Hepatocyte (in vitro differentiated cells): ENCODE data around the gene FAM20A. TPM values are rescaled to one million over a fixed set of nuclear protein-coding genes. Genes with fewer than 3 reads are reported as not detected.

ENCODE experiments used
- DNase-seq: peaks from one replicate; pipeline ENCODE4 v3.0.0-alpha.2; 2016; ENCODE audit warnings: low spot score
- H2AFZ ChIP-seq: fragments of 200-600 bp; sonication (generic); 2 replicates; pipeline ENCODE4 v1.6.0; 2016; ENCODE audit warnings: antibody characterized with exemption, mild to moderate bottlenecking
- H3K27ac ChIP-seq: fragments of 200-600 bp; sonication (generic); 2 replicates; pipeline ENCODE4 v1.5.1; 2016; ENCODE audit warnings: mild to moderate bottlenecking
- H3K27me3 ChIP-seq: fragments of 200-600 bp; sonication (generic); 2 replicates; pipeline ENCODE4 v1.6.1; 2016
- H3K36me3 ChIP-seq: fragments of 200-600 bp; sonication (generic); replicated peaks from 2 replicates; pipeline ENCODE4 v1.5.1; 2016; ENCODE audit warnings: low read depth; ENCODE audit not compliant: insufficient read depth
- H3K4me1 ChIP-seq: fragments of 200-600 bp; sonication (generic); 2 replicates; pipeline ENCODE4 v1.5.1; 2016; ENCODE audit warnings: mild to moderate bottlenecking, moderate library complexity; ENCODE audit not compliant: insufficient read depth
- H3K4me2 ChIP-seq: fragments of 200-600 bp; sonication (generic); 2 replicates; pipeline ENCODE4 v1.6.0; 2016
- H3K4me3 ChIP-seq: fragments of 200-600 bp; sonication (generic); 2 replicates; pipeline ENCODE4 v1.5.1; 2016; ENCODE audit warnings: mild to moderate bottlenecking
- H3K79me2 ChIP-seq: fragments of 200-600 bp; sonication (generic); 2 replicates; pipeline ENCODE4 v1.6.0; 2017; ENCODE audit warnings: mild to moderate bottlenecking
- H3K9me2 ChIP-seq: fragments of 200-600 bp; sonication (generic); replicated peaks from 2 replicates; pipeline ENCODE4 v1.6.0; 2017; ENCODE audit warnings: mild to moderate bottlenecking; ENCODE audit not compliant: insufficient read depth
- H3K9me3 ChIP-seq: fragments of 200-600 bp; sonication (generic); 2 replicates; pipeline ENCODE4 v1.5.1; 2016; ENCODE audit warnings: low read depth, mild to moderate bottlenecking
- H4K20me1 ChIP-seq: fragments of 200-600 bp; sonication (generic); 2 replicates; pipeline ENCODE4 v1.6.0; 2016; ENCODE audit warnings: mild to moderate bottlenecking; ENCODE audit not compliant: insufficient read depth, poor library complexity, severe bottlenecking
- CTCF ChIP-seq: fragments of 200-600 bp; sonication (generic); IDR thresholded peaks from 2 replicates; pipeline ENCODE4 v1.5.1; 2016; ENCODE audit warnings: antibody characterized with exemption, mild to moderate bottlenecking; ENCODE audit not compliant: poor library complexity
- EZH2 ChIP-seq: fragments of 200-600 bp; sonication (generic); IDR thresholded peaks from 2 replicates; pipeline ENCODE4 v1.6.1; 2016; ENCODE audit warnings: antibody characterized with exemption, mild to moderate bottlenecking, borderline replicate concordance
- EZH2phosphoT487 ChIP-seq: fragments of 200-600 bp; sonication (generic); IDR thresholded peaks from one replicate; pipeline ENCODE4 v1.6.1; 2018; ENCODE audit warnings: antibody characterized with exemption, mild to moderate bottlenecking, low read depth, moderate library complexity; ENCODE audit not compliant: unreplicated experiment, severe bottlenecking
- WGBS: methylation state at CpG from one replicate; pipeline ENCODE4 v1.1.6; 2016; ENCODE audit warnings: low lambda C conversion rate; ENCODE audit errors: missing lambda C conversion rate; 5-methylcytosine and 5-hydroxymethylcytosine counted together
- polyA plus RNA-seq: library from polyadenylated mRNA; unstranded; fragments of >200 nt; fragmentation: Nextera tagmentation; extraction: Ambion mirVana; gene quantifications from 2 replicates; pipeline ENCODE4 v1.2.1, GENCODE V29; 2016
- total RNA-seq: library from RNA; depleted of rRNA; stranded (reverse); fragments of >200 nt; gene quantifications from 2 replicates; pipeline ENCODE4 v1.2.3, GENCODE V29; 2014

Gene FAM20A
- total and polyA plus RNA-seq, 2 experiments from 2014 or later, result 19.9 to 39.7 TPM

GRCh38 chr17:68505951-68506350, 95.2 kb downstream of the FAM20A start:
- Histone ChIP-seq H4K20me1 (no peaks in the 10 kb centered on the region), H2AFZ (no peak overlapping the region), H3K9me2 (no peaks in the 10 kb centered on the region), H3K36me3 (no peaks in the 10 kb centered on the region), H3K9me3 (no peaks in the 10 kb centered on the region), H3K4me1 (peaks cover 12% of the 10 kb centered on the region), H3K27me3 (no peaks in the 10 kb centered on the region), H3K79me2 (no peaks in the 10 kb centered on the region), H3K27ac (no peak overlapping the region), H3K4me2 (no peak overlapping the region), H3K4me3 (no peak overlapping the region)
- 92% methylated on average over 1 of the region's 1 CpG for WGBS
- TF ChIP-seq CTCF (no peak), EZH2 (no peak), EZH2phosphoT487 (no peak)
- DNase-seq, result no peak

- no peaks in the 10 kb centered on the region for H3K4me1 ChIP-seq
- H3K4me3 ChIP-seq, result no peak overlapping the region
- no peak overlapping the region for H3K4me2 ChIP-seq
- no peak overlapping the region for H3K27ac ChIP-seq
- no peaks in the 10 kb centered on the region for H4K20me1 ChIP-seq
- H3K9me2 ChIP-seq, result no peaks in the 10 kb centered on the region
- H2AFZ ChIP-seq, result no peak overlapping the region
- no peaks in the 10 kb centered on the region for H3K9me3 ChIP-seq
- no peak for TF ChIP-seq EZH2
- no peak for TF ChIP-seq CTCF
- no peak for TF ChIP-seq EZH2phosphoT487
- no peaks in the 10 kb centered on the region for H3K79me2 ChIP-seq
- WGBS, result 82% methylated on average over 3 of the region's 3 CpGs
- no peaks in the 10 kb centered on the region for H3K27me3 ChIP-seq
- H3K36me3 ChIP-seq, result no peaks in the 10 kb centered on the region
- no peak for DNase-seq
Measured at GRCh38 chr17:68501074-68501473, 100.1 kb downstream of the FAM20A start.

- no peak overlapping the region for H3K4me2 ChIP-seq
- 91% methylated on average over 5 of the region's 5 CpGs for WGBS
- H4K20me1 ChIP-seq, result no peaks in the 10 kb centered on the region
- H3K36me3 ChIP-seq, result no peaks in the 10 kb centered on the region
- DNase-seq, result no peak
- no peaks in the 10 kb centered on the region for H3K9me2 ChIP-seq
- H2AFZ ChIP-seq, result no peak overlapping the region
- H3K27me3 ChIP-seq, result no peaks in the 10 kb centered on the region
- no peaks in the 10 kb centered on the region for H3K79me2 ChIP-seq
- H3K9me3 ChIP-seq, result no peaks in the 10 kb centered on the region
- no peak overlapping the region for H3K4me3 ChIP-seq
- H3K4me1 ChIP-seq, result no peaks in the 10 kb centered on the region
- TF ChIP-seq EZH2, result no peak
- TF ChIP-seq CTCF, result no peak
- no peak for TF ChIP-seq EZH2phosphoT487
- no peak overlapping the region for H3K27ac ChIP-seq
Measured at GRCh38 chr17:68499587-68499986, 101.6 kb downstream of the FAM20A start.
